Natural killer cell treated with Interleukin-12 subunit alpha and Interleukin-12 subunit beta and Interleukin-15 and Interleukin-18, amount 100 ng/mL, for 72 hours (primary cell): ENCODE measurements around the gene S100A9. TPM values are rescaled to one million over a fixed set of nuclear protein-coding genes. Genes with fewer than 3 reads are reported as not detected.
A peak's percentile ranks its signal among the peaks of the same experiment; 100 is the strongest.
"Not testable (repeated sequence)": the region's sequence is repeated elsewhere in the genome, so short reads cannot be mapped to it uniquely, and the experiment has no call there.

Experiments used
- ATAC-seq, 2 donors: fragments of 150-1000 bp; cut with Tn5 transposase in 1 of 2; sonication (Bioruptor Pico), chemical (Tn5 transposase) in 1 of 2; 2 replicates each; pipeline ENCODE4 v1.10.0; 2021
- DNase-seq: peaks from one replicate; pipeline ENCODE4 v3.0.0; 2022; ENCODE audit warnings: low spot score
- H3K27ac Mint-ChIP-seq, 2 donors: 1 replicate in 1 of 2; 2 replicates in 1 of 2; pipeline ENCODE4 v1.8.0; 2022; ENCODE audit warnings: mixed read lengths in 2 of 2, mild to moderate bottlenecking in 1 of 2, moderate library complexity in 1 of 2
- H3K27me3 Mint-ChIP-seq, 2 donors: 1 replicate in 1 of 2; 2 replicates in 1 of 2; pipeline ENCODE4 v1.8.0; 2022; ENCODE audit warnings: mixed read lengths in 2 of 2
- H3K36me3 Mint-ChIP-seq: one replicate; pipeline ENCODE4 v1.8.0; 2022; ENCODE audit warnings: mixed read lengths
- H3K4me1 Mint-ChIP-seq, 2 donors: 1 replicate in 1 of 2; 2 replicates in 1 of 2; pipeline ENCODE4 v1.8.0; 2022; ENCODE audit warnings: low read depth in 2 of 2, mixed read lengths in 2 of 2, mild to moderate bottlenecking in 1 of 2
- H3K4me3 Mint-ChIP-seq: one replicate; pipeline ENCODE4 v1.8.0; 2022; ENCODE audit warnings: mixed read lengths
- H3K9me3 Mint-ChIP-seq: 2 replicates; pipeline ENCODE4 v1.8.0; 2022; ENCODE audit warnings: mixed read lengths
- total RNA-seq, 2 donors: library from RNA; stranded (reverse); gene quantifications; one replicate each; pipeline ENCODE4 v1.2.3, GENCODE V29; 2022

The S100A9 gene
- total RNA-seq, 2 donors from 2014 or later = 4.8 to 13.7 TPM

DNA sequence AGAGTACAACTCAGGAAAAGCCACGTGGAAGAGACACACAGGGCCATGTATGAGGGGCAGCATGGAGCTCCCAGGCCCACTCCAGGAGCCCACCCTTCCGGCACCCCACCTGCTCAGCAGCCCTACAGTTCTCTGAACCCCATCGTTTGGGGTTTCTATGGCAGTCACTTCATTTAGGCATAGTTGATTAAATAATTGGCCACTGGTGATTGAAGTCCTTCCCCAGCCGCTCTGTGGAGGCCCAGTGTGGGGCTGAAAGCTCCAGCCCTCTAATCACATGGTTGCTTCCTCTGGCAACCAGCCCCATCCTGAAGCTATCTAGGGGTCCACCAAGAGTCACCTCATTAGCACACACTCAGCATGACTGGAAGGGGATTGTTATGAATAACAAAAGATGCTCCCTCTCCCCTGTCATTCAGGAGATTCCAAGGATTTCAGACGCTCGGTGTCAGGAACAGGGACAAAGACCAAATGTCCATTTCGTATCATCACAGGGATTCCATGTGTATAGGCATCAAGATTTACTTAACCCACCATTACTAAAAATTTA lies 46.5 kb downstream of the S100A9 start:
- Mint-ChIP-seq H3K9me3 (no peaks in the 10 kb centered on the region), H3K27ac (no peak overlapping the region), H3K27me3 (peaks cover 18 to 48% of the 10 kb centered on the region in 2 donors), H3K4me1 (peaks cover 0 to 4% of the 10 kb centered on the region in 2 donors), H3K36me3 (no peaks in the 10 kb centered on the region), H3K4me3 (no peak overlapping the region)
- ATAC-seq (no peak), DNase-seq (no peak)

- ATAC-seq = peak; percentile 61
- peaks cover 20 to 48% of the 10 kb centered on the region in 2 donors for H3K27me3 Mint-ChIP-seq
- H3K27ac Mint-ChIP-seq = no peak overlapping the region
- H3K4me1 Mint-ChIP-seq = peaks cover 0 to 4% of the 10 kb centered on the region in 2 donors
- H3K4me3 Mint-ChIP-seq = no peak overlapping the region
- no peaks in the 10 kb centered on the region for H3K36me3 Mint-ChIP-seq
- no peak for DNase-seq
- no peaks in the 10 kb centered on the region for H3K9me3 Mint-ChIP-seq
Measured at GRCh38 chr1:153404768-153405167, 47.1 kb downstream of the S100A9 start.

- H3K27me3 Mint-ChIP-seq = peaks cover 21 to 50% of the 10 kb centered on the region in 2 donors
- not testable (repeated sequence) for H3K4me1 Mint-ChIP-seq, ATAC-seq, H3K36me3 Mint-ChIP-seq, H3K27ac Mint-ChIP-seq, DNase-seq, H3K4me3 Mint-ChIP-seq, H3K9me3 Mint-ChIP-seq
Measured at GRCh38 chr1:153405825-153406599, 48.4 kb downstream of the S100A9 start.

GRCh38 chr1:153407274-153407673 lies 49.6 kb downstream of the S100A9 start:
- not testable (repeated sequence) for H3K9me3 Mint-ChIP-seq, H3K36me3 Mint-ChIP-seq

More at GRCh38 chr1:153407274-153407673, 49.6 kb downstream of the S100A9 start:
- H3K27me3 Mint-ChIP-seq = peaks cover 24 to 49% of the 10 kb centered on the region in 2 donors
- not testable (repeated sequence) for DNase-seq, H3K27ac Mint-ChIP-seq, H3K4me1 Mint-ChIP-seq, ATAC-seq, H3K4me3 Mint-ChIP-seq

Other genes with a start within 250 kb of the S100A9 start
- gene SPRR2F, start 244.3 kb upstream of the S100A9 start, total RNA-seq = not detected
- not detected for gene SPRR2G, start 207.0 kb upstream of the S100A9 start, total RNA-seq
- not detected for gene LELP1, start 154.4 kb upstream of the S100A9 start, total RNA-seq
- gene PRR9, start 140.3 kb upstream of the S100A9 start, total RNA-seq = not detected
- not detected for gene LORICRIN, start 98.2 kb upstream of the S100A9 start, total RNA-seq
- not detected for gene PGLYRP3, start 44.9 kb upstream of the S100A9 start, total RNA-seq
- not detected for gene PGLYRP4, start 9.0 kb upstream of the S100A9 start, total RNA-seq
- gene S100A12, start 17.8 kb downstream of the S100A9 start, total RNA-seq = not detected
- 1 to 10 TPM in 1 of 2 donors, not detected in 1; 1.8 TPM for gene S100A8, start 33.2 kb downstream of the S100A9 start, total RNA-seq
- gene S100A7A, start 58.7 kb downstream of the S100A9 start, total RNA-seq = not detected
- not detected for gene S100A7, start 102.8 kb downstream of the S100A9 start, total RNA-seq
- 100 to 1,000 TPM in 1 of 2 donors, 10 to 100 TPM in 1; 90.9 to 106 TPM for gene S100A6, start 178.1 kb downstream of the S100A9 start, total RNA-seq
- not detected for gene S100A5, start 183.1 kb downstream of the S100A9 start, total RNA-seq
- 100 to 1,000 TPM in 1 of 2 donors, 10 to 100 TPM in 1; 85.4 to 124 TPM for gene S100A4, start 188.0 kb downstream of the S100A9 start, total RNA-seq
- gene S100A3, start 191.4 kb downstream of the S100A9 start, total RNA-seq = not detected
- gene S100A2, start 208.0 kb downstream of the S100A9 start, total RNA-seq = under 1 TPM in 1 of 2 donors, not detected in 1; 0.48 TPM